Activated CD4-positive, alpha-beta memory T cell treated with anti-CD3 and anti-CD28 coated beads for 36 hours (primary cell): ENCODE results near the gene GSTP1. TPM values are rescaled to one million over a fixed set of nuclear protein-coding genes. Genes with fewer than 3 reads are reported as not detected.
A peak's percentile ranks its signal among the peaks of the same experiment; 100 is the strongest.

ENCODE experiments used
- CTCF ChIA-PET: fragments of 350-600 bp; sonication (Branson Sonifier 250); formaldehyde crosslinking; loops from one replicate; lab custom pipeline; 2021; ENCODE audit warnings: antibody characterized with exemption, inconsistent platforms; lab: Charles Lee
- POLR2A ChIA-PET: fragments of 350-600 bp; sonication (Branson Sonifier 250); formaldehyde crosslinking; loops from one replicate; lab custom pipeline; 2021; ENCODE audit warnings: antibody characterized with exemption; lab: Charles Lee
- DNase-seq: peaks from one replicate; pipeline ENCODE4 v3.0.0-alpha.2; 2020
- H3K27ac Mint-ChIP-seq: one replicate; pipeline ENCODE4 v1.8.0; 2021; ENCODE audit warnings: mixed read lengths
- H3K27me3 Mint-ChIP-seq: one replicate; pipeline ENCODE4 v1.8.0; 2021; ENCODE audit warnings: mixed read lengths
- H3K36me3 Mint-ChIP-seq: one replicate; pipeline ENCODE4 v1.8.0; 2021; ENCODE audit warnings: mixed read lengths
- H3K4me1 Mint-ChIP-seq: one replicate; pipeline ENCODE4 v1.8.0; 2021; ENCODE audit warnings: low read depth, mixed read lengths
- H3K4me3 Mint-ChIP-seq: one replicate; pipeline ENCODE4 v1.8.0; 2021; ENCODE audit warnings: mild to moderate bottlenecking, mixed read lengths
- H3K9me3 Mint-ChIP-seq: one replicate; pipeline ENCODE4 v1.8.0; 2021; ENCODE audit warnings: mixed read lengths
- intact Hi-C: fragments of 100-400 bp; cut with micrococcal nuclease; formaldehyde crosslinking; loops from one replicate; pipeline ENCODE4 v1.15.1; 2023
- total RNA-seq, 2 experiments: library from RNA; stranded (reverse); gene quantifications; one replicate each; pipeline ENCODE4 v1.2.3, GENCODE V29; 2021

Gene GSTP1
- total RNA-seq, 2 experiments from 2014 or later, result 361 to 362 TPM

DNA sequence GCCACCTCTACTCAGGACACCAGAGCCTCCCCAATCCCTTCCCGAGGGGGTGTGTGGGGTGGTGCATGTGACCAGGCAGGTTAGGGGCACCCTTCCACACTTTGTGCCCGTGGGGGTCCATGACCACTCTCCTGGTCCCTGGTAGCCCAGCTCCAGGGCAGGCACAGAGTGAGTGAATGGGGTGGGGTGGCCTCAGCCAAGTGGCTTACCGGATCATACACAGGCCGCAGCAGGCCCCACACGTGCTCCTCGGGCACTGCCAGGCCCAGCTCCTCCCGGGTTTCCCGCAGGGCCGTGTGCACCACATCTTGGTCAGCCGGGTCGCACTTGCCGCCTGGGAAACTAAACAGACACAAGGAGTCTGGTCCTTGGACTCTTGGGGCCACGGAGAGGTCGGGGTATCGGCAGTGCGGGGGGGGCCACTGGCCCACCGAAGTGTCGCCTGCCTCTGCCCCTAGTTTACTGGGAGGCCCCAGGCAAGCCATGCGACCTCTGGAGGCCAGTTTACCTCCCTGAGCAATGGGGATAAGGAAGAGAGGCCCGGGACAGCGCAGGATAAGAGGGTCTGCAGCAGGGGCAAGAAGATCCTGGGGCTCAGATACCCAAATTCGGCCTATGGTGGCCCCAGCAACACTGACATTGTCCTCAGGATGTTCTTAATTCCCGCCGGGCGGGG, 45.2 kb downstream of the GSTP1 start:
- Mint-ChIP-seq H3K36me3 (no peaks in the 10 kb centered on the region), H3K27ac (peak overlapping the region; percentile 67), H3K4me1 (peaks cover 6% of the 10 kb centered on the region), H3K27me3 (no peaks in the 10 kb centered on the region), H3K4me3 (peak overlapping the region; percentile 66), H3K9me3 (no peaks in the 10 kb centered on the region)
- intact Hi-C loops, result loop anchor here (1.0 to 5.0 kb wide), 4 partner anchors 14 to 83 kb away; partner anchors contain the start of gene NDUFV1
- no peak for DNase-seq
- ChIA-PET POLR2A (interaction anchor here (1.0 to 3.0 kb wide), 6 partner anchors 13 to 276 kb away, joined by 3 to 17 read pairs (median 6); partner anchors contain the start of gene POLD4), CTCF (interaction anchor here (0.7 to 5.3 kb wide), 23 partner anchors 9 to 311 kb away, joined by 3 to 90 read pairs (median 5); partner anchors contain the start of genes ACY3, CDK2AP2 and TBX10)

DNA sequence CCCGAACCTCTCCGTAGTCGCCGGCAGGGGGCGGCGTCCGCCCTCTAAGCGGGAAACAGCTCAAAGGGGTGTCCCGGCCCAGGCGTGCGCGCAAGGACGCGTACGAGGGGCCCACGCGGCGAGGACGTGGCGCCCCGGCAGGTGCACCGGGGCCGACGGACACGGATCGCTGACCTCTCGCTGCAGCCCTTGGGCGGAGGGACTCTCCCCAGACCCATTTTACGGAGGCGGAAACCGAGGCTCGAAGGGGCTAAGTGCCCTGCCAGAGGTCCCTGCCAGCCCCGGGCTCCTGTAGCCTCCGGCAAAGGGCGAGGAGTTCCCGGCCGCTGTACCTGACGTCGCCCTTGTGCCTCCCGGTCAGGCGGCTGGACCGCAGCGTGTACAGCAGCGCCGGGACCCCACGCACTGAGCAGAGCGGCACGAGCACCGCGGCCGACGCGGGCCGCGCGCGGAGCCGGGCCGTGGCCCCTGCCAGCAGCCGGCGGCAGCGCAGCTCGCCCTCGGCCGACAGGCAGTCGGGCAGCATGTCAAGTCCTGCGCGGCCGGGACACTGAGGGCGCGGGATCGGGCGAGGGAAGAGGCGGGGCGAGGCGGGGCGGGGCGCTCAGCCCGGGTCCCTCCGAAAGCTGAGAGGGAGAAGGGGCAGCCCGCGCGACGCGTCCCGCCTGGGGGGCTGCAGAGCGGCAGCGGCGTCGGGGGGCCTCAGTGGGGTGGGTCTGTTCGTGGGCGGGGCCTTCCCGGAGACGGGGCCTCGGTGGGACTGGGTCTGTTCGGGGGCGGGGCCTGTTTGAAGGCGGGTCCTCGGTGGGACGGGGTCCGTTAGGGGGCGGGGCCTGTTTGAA, 46.0 kb downstream of the GSTP1 start, which contains the start of gene NUDT8:
Gene NUDT8 (minus strand): TSS at position 552 of the 842 bp plus-strand sequence. CDS start 26 bp downstream, at position 526.
- Mint-ChIP-seq H3K4me3 (peak within 1 kb of the TSS; percentile 81), H3K27me3 (no peaks in the 10 kb centered on the region), H3K27ac (peak within 1 kb of the TSS; percentile 88), H3K36me3 (no peaks in the 10 kb centered on the region), H3K4me1 (peaks cover 6% of the 10 kb centered on the region), H3K9me3 (no peaks in the 10 kb centered on the region)
- CTCF ChIA-PET, result interaction anchor here (0.6 to 5.3 kb wide), 25 partner anchors 9 to 312 kb away, joined by 3 to 90 read pairs (median 5); partner anchors contain the start of genes ACY3, CDK2AP2 and TBX10
- peak; percentile 92 for DNase-seq
- intact Hi-C loops, result loop anchor here (1.0 to 5.0 kb wide), 5 partner anchors 15 to 176 kb away; partner anchors contain the start of gene NDUFV1
- POLR2A ChIA-PET, result interaction anchor here (0.6 to 3.0 kb wide), 10 partner anchors 13 to 276 kb away, joined by 3 to 17 read pairs (median 4); partner anchors contain the start of genes ACY3 and POLD4

DNA sequence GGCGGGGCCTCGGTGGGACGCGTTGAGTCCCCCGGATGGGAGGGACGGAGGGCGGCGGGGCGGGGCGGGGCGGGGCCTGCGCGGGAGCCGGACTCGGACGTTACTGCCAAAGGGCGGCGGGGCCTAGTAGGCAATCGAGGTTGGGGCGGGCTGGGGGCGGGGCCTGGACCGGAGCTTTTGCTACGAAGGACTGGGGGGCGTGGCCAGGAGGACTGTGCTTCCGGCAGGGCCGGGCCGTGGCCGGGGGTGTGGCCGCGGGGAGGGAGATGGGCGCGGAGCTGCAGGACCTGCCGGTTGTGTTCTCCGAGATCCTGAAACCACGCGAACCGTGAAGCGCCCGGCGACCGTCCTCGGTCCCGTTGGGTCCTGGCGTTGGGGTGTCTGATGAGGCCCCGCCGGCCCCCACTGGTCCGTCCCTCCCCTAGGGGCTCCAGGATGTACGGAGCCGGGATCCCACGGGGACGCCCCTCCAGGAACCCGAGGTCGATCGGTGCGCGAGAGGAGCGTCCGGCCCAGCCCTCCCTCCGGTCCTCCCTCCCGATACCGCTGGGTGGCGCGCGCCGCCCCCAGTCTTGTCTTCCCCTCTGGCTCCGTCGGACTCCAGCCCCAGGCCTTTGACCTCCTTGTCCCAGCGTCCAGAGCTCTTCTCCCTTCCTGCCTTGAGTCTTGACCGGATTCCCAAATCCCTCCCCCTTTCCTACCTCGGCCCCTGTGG, 46.8 kb downstream of the GSTP1 start:
- no peaks in the 10 kb centered on the region for H3K9me3 Mint-ChIP-seq
- intact Hi-C loops, result loop anchor here (1.0 kb wide), 1 partner anchor 175 kb away; no protein-coding TSS in a partner anchor
- CTCF ChIA-PET, result interaction anchor here (0.6 to 5.3 kb wide), 22 partner anchors 10 to 313 kb away, joined by 3 to 90 read pairs (median 5); partner anchors contain the start of genes ACY3 and CDK2AP2
- peak overlapping the region; percentile 88 for H3K27ac Mint-ChIP-seq
- H3K36me3 Mint-ChIP-seq, result no peaks in the 10 kb centered on the region
- H3K4me3 Mint-ChIP-seq, result peak overlapping the region; percentile 81
- H3K27me3 Mint-ChIP-seq, result no peaks in the 10 kb centered on the region
- peaks cover 6% of the 10 kb centered on the region for H3K4me1 Mint-ChIP-seq
- POLR2A ChIA-PET, result interaction anchor here (0.6 to 3.0 kb wide), 9 partner anchors 14 to 277 kb away, joined by 3 to 17 read pairs (median 4); partner anchors contain the start of genes ACY3 and POLD4
- peak; percentile 99 for DNase-seq

DNA sequence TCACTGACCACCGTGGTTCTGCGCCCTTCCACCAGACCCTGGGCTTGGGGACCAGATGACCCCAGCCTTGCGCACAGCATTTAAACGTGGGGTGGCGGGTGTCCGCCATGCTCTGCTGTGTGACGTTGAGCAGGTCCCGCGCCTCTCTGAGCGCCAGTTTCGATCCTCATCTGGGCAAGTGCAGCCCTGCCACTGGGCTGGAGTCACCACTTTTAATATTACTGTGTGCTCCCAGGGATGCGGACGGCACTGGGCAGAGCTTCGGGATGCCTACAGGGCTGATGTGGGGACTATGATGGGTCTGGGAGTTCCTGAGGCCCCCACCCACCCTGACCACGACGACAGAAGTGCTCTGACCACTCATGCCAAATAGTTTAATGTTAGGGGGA, 47.3 kb downstream of the GSTP1 start:
- H3K27me3 Mint-ChIP-seq, result no peaks in the 10 kb centered on the region
- intact Hi-C loops, result loop anchor here (1.0 kb wide), 1 partner anchor 174 kb away; no protein-coding TSS in a partner anchor
- peak overlapping the region; percentile 78 for H3K4me3 Mint-ChIP-seq
- H3K36me3 Mint-ChIP-seq, result no peaks in the 10 kb centered on the region
- H3K27ac Mint-ChIP-seq, result peak overlapping the region; percentile 72
- no peak for DNase-seq
- POLR2A ChIA-PET, result interaction anchor here (1.1 to 3.0 kb wide), 4 partner anchors 17 to 26 kb away, joined by 3 to 17 read pairs (median 6); partner anchors contain the start of gene ACY3
- H3K4me1 Mint-ChIP-seq, result peaks cover 6% of the 10 kb centered on the region
- H3K9me3 Mint-ChIP-seq, result no peaks in the 10 kb centered on the region
- CTCF ChIA-PET, result interaction anchor here (0.7 to 5.3 kb wide), 6 partner anchors 13 to 54 kb away, joined by 3 to 90 read pairs (median 32); partner anchors contain the start of gene ACY3

DNA sequence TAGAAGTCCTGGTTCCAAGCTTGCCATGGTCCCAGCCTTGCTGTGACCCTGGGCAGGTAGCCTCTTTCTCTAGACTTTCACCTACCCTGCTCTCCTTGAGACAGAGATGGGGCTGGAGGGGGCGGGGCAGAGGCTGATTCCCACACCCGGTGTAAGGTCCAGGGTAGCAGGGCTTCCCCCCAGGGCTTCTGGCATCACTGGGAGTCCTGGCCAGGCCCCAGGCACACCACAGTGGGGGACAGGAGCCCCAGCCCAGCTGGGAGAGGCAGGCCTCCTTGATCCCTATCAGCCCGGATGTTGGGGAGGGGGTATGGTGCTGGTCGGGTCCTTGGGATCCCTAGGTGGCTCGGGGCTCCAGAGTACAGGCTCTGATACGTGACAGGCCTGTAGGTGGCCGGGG, 47.8 kb downstream of the GSTP1 start:
- H3K36me3 Mint-ChIP-seq, result no peaks in the 10 kb centered on the region
- H3K4me1 Mint-ChIP-seq, result peaks cover 6% of the 10 kb centered on the region
- POLR2A ChIA-PET, result interaction anchor here (3.0 kb wide), 1 partner anchor 26 kb away, joined by 8 read pairs; no protein-coding TSS in a partner anchor
- no peak overlapping the region for H3K27ac Mint-ChIP-seq
- DNase-seq, result no peak
- intact Hi-C loops, result no loop called here
- no peaks in the 10 kb centered on the region for H3K9me3 Mint-ChIP-seq
- CTCF ChIA-PET, result interaction anchor here (4.3 to 5.3 kb wide), 2 partner anchors 17 to 27 kb away, joined by 56 to 90 read pairs; partner anchors contain the start of gene ACY3
- peak overlapping the region; percentile 78 for H3K4me3 Mint-ChIP-seq
- H3K27me3 Mint-ChIP-seq, result no peaks in the 10 kb centered on the region

DNA sequence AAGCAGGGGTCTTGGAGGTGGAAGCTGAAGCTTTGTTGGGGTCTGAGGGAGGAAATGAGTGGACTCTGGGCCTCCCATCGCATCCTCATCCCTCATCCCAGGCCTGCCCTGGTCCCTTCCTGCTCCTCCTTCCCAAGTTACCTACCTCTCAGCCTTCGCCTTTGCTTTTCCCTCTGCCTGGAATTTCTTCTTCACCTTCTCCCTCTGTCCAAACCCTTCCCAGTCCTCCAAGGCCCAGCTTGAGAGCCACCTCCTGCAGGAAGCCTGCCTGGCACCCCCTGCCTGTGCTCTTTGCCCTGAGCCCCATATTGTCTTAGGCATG, 48.2 kb downstream of the GSTP1 start:
- H3K27me3 Mint-ChIP-seq, result no peaks in the 10 kb centered on the region
- H3K36me3 Mint-ChIP-seq, result no peaks in the 10 kb centered on the region
- H3K27ac Mint-ChIP-seq, result peak overlapping the region; percentile 10
- DNase-seq, result no peak
- no peaks in the 10 kb centered on the region for H3K9me3 Mint-ChIP-seq
- CTCF ChIA-PET, result interaction anchor here (4.3 to 5.3 kb wide), 2 partner anchors 17 to 26 kb away, joined by 56 to 90 read pairs; partner anchors contain the start of gene ACY3
- POLR2A ChIA-PET, result interaction anchor here (3.0 kb wide), 1 partner anchor 25 kb away, joined by 8 read pairs; no protein-coding TSS in a partner anchor
- peaks cover 6% of the 10 kb centered on the region for H3K4me1 Mint-ChIP-seq
- intact Hi-C loops, result no loop called here
- H3K4me3 Mint-ChIP-seq, result peak overlapping the region; percentile 30

DNA sequence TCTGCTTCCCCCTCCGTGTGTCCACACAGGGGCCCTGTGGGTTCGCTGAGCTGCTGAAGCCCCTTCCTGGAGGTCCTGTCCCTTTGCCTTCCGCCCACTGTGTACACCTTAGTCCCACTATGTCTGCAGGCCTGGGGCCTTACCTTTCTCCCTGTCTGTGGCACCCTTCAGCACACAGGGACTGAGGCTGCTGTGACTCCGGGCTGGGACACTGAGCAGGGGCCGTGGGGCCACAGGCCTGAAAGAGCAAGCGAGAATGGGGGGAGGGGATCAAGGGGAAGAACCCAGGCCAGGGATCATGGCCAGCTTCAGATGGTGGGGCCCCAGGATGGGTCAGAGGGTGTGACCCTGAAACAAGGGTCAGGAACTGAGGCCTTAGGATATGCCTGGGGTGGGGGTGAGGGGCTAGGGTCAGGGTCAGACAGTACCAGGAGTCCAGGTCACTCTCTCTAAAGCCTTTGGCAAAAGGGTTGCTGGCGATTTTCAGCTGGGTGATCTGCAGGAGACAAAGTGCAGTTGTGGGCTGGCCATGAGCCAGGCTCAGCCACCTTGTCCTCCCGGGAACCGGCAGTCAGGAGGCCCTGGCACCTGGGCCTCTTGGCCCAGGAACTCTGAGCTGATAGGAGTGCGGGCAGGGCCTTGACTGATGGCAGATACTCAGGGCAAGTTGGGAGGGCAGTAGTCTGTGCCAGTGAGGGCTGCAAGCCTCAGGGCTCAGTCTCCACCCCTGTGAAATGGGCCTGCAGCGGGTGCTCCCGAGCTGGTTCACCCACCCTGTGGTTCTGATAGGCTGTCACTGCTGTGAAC, 48.8 kb downstream of the GSTP1 start:
- no peak overlapping the region for H3K4me3 Mint-ChIP-seq
- H3K4me1 Mint-ChIP-seq, result peaks cover 6% of the 10 kb centered on the region
- no peaks in the 10 kb centered on the region for H3K36me3 Mint-ChIP-seq
- ChIA-PET POLR2A (no interaction called here), CTCF (interaction anchor here (1.1 to 5.3 kb wide), 2 partner anchors 16 to 26 kb away, joined by 6 to 90 read pairs; no protein-coding TSS in a partner anchor)
- peak overlapping the region; percentile 10 for H3K27ac Mint-ChIP-seq
- no peaks in the 10 kb centered on the region for H3K9me3 Mint-ChIP-seq
- intact Hi-C loops, result no loop called here
- no peak for DNase-seq
- no peaks in the 10 kb centered on the region for H3K27me3 Mint-ChIP-seq

DNA sequence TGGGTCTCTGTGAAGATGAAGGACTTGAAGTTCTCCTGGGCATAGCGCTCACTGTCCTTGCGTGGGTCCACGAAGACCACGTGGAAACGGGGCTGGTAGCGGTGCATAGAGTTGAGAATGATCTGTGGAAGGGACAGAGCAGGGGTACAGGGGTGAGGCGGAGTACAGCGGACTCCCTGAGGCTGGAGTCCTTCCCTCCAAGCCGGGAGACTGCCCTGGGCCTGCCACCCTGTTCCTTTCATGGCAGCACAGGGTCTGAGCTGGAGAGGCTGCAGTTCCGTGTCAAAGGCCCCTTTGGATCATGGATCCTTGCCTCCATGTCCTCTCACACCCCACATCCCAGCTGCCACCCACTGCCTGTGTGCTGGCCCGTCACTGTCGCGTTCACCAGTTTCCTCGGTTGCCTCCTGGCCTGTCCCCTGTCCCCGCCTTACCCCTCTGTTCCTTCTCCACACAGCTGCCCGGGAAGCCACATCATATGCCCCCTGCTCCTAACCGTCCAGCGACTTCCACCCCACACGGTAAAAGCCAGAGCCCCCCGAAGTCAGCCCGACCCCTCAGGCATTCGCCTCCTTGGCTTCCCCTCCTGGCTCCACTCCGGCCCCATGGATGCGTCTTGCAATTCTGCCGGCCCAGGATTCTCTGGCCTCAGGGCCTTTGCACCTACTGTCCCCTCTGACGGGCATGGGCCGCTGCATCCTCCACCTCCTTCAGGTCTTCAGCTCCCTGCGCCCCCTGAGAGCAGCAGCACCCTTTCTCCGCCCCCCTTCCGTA, 49.6 kb downstream of the GSTP1 start:
- Mint-ChIP-seq H3K27ac (no peak overlapping the region), H3K4me3 (no peak overlapping the region), H3K9me3 (no peaks in the 10 kb centered on the region), H3K4me1 (peaks cover 6% of the 10 kb centered on the region), H3K36me3 (no peaks in the 10 kb centered on the region), H3K27me3 (no peaks in the 10 kb centered on the region)
- CTCF ChIA-PET, result interaction anchor here (1.1 to 5.3 kb wide), 2 partner anchors 16 to 25 kb away, joined by 6 to 90 read pairs; no protein-coding TSS in a partner anchor
- POLR2A ChIA-PET, result no interaction called here
- intact Hi-C loops, result no loop called here
- no peak for DNase-seq

DNA sequence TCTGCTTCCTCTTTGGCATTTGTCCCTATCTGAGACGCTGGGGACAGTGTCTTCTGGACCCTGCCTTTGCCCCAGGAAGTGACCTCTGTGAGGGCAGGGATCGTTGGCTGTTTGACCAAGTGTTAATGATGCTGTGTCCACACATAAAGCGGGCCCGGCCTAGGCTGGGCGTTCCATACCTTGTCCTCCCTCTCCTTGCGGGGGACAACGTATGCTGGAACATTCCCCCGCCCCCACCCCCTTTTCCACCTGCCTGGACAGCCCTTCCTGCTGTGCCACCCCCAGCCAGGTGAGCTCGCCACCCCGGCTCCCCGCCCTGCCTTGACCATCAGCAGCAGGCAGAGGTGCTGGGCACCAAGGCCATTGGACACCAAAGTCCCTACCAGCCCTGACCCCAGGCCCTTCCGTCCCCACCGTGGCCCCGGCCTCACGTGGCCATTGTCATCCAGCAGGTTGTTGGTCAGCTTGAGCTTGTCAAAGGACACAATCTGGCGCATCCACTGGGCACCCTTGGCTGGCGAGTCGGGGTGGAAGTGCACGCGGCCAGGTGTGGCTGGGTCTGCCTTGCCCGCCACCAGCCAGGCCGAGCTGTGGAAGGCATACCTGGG, 50.2 kb downstream of the GSTP1 start:
- Mint-ChIP-seq H3K27me3 (no peaks in the 10 kb centered on the region), H3K27ac (no peak overlapping the region), H3K9me3 (no peaks in the 10 kb centered on the region), H3K36me3 (no peaks in the 10 kb centered on the region), H3K4me3 (no peak overlapping the region), H3K4me1 (peaks cover 6% of the 10 kb centered on the region)
- intact Hi-C loops, result no loop called here
- no peak for DNase-seq
- CTCF ChIA-PET, result no interaction called here
- POLR2A ChIA-PET, result interaction anchor here (0.6 kb wide), 1 partner anchor 271 kb away, joined by 4 read pairs; no protein-coding TSS in a partner anchor
